Pulmonary artery endothelial cell (primary cell): Measurements from ENCODE around the gene HGS. TPM values are rescaled to one million over a fixed set of nuclear protein-coding genes. Genes with fewer than 3 reads are reported as not detected.
"Not testable (repeated sequence)": the region's sequence is repeated elsewhere in the genome, so short reads cannot be mapped to it uniquely, and the experiment has no call there.

ENCODE experiments used
- DNase-seq: peaks from one replicate; pipeline ENCODE4 v3.0.0-alpha.2; 2011; ENCODE audit warnings: low read depth, low spot score
- total RNA-seq: library from RNA; depleted of rRNA; stranded (reverse); fragments of >200 nt; gene quantifications from 2 replicates; pipeline ENCODE4 v1.2.3, GENCODE V29; 2014

Gene HGS
- total RNA-seq, 1 donor from 2014 or later = 91.5 TPM

GRCh38 chr17:81717049-81717765 is 33.4 kb downstream of the HGS start:
- DNase-seq = no peak

GRCh38 chr17:81717766-81718089 is 33.9 kb downstream of the HGS start:
- DNase-seq = no peak

- DNase-seq = no peak
Measured at GRCh38 chr17:81719410-81720266, 35.8 kb downstream of the HGS start.

DNA sequence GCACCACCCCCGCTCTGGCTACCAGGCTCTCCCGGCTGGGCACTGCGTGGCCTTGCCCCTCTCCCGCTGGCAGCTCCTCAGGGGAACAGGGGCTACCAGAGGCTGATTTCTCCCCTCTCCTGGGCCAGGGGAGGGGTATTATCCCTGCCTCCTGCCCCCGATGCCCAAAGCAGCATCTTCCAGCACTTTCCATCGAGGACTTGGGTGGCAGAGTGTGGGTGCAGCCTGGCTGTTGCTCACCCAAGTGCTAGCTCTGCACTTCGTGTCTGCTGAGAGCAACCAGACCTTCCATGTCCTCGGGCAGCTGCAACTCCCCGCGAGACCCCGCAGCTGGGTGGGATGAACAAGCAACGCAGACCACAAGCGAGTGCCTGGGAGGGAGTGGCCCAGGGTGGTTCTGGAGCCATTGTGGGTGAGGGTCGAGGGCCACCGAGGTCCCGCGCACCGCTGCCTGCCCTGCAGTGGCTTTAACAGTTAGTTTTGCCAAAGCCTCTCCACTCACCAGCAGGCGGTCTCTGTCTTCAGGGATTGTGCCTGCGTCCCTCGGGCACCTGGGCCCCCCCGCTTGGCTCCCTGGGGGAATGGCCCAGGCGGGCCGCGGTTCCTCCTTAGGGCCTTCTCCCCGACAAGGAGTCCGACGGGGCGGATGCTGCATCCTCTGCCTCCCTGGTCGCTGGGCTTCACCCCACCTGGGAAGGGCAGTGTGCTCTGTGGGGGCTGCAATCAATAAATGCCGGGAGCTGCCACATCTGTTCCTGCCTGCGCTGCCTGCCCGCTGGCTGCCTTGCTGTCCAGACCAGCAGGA is 36.7 kb downstream of the HGS start:
- DNase-seq = no peak

DNA sequence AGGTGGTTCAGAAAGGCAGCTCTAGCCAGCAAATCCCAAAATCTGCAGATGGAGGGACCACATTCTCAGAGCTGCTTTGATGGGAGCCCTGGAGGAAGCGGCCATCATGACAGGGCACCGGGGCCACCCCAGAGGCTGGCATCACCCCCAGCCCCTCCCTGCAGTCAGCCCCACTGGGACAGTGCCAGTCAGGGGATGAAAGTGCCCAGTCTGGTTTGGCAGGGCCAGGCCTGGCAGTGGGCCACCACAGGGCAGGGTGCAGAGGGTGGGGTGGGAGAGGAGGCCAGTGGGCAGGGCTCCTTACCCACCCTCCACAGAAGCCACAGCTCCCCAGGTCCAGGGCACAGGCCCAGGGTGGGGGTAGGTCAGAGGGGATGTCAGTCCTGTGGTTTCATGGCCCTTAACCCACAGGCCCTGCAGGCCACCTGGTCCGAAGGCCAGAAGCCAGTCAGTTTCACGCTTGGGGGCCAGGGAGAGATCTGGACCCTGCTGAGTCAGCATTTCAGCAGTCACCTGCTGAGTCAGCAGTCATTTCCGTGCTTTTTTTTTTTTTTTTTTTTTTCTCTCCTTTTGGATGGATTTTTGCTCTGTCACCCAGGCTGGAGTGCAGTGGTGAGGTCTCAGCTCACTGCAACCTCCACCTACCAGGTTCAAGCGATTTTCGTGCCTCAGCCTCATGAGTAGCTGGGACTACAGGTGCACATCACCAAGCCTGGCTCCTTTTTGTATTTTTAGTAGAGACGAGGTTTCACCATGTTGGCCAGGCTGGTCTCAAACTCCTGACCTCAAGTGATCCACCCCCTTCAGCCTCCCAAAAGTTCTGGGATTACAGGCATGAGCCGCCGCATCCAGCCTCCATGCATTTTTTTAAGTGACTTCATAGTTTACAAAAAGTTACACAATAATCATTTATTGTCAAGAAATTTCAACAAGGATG is 38.6 kb downstream of the HGS start:
- DNase-seq = no peak

DNA sequence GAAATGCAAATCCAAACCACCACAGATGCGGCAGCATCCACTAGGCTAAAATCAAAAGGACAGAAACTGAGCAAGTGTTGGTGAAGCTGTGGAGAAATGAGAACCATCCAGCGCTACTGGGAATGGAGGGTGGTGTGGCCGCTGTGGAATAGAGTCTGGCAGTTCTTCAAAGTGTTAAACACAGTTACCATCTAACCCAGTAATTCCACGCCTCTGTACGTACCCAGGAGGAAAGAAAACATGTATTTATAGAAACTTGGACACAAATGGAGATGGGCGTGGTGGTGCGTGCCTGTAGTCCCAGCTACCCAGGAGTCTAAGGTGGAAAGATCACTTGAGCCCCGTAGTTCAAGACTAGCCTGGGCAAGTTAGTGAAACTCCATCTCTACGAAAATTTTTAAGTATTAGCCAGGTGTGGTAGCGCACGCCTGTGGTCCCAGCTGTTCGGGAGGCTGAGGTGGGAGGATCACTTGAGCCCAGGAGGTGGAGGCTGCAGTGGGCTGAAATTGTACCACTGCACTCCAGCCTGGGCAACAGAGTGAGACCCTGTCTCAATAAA is 39.9 kb downstream of the HGS start:
- DNase-seq = no peak

DNA sequence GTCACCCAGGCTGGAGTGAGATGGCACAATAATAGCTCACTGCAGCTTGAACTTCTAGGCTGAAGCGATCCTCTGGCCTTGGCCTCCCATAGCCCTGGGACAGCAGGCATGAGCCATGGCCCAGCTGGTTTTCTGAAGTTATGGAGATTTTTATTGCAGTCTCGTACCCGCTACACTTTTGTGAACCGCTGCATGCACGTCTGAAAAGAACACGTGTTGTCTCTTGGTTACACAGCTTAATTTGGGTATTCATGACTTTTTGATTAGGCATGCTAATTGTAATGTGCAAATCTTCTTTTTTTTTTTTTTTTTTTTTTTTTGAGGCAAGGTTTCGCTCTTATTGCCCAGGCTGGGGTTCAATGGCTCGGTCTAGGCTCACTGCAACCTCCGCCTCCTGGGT is 41.6 kb downstream of the HGS start:
- no peak for DNase-seq

DNA sequence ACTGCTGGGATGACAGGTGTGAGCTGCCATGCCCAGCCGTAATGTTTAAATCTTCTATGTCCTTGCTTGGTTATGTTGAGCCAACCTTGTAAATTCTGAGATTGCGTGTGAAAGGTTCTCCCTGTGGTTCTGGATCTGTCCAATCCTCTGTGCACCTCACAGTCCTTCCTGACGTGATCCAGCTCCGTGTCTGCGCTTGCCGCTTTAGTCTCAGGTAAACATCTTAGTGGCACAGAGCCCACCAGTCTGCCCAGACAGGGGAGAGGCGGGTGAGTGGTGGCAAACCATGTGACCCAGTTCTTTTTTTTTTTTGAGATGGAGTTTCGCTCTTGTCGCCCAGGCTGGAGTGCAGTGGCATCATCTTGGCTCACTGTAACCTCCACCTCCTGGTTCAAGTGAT is 42.2 kb downstream of the HGS start:
- DNase-seq = no peak

GRCh38 chr17:81727324-81728031 is 43.7 kb downstream of the HGS start:
- DNase-seq = no peak

DNA sequence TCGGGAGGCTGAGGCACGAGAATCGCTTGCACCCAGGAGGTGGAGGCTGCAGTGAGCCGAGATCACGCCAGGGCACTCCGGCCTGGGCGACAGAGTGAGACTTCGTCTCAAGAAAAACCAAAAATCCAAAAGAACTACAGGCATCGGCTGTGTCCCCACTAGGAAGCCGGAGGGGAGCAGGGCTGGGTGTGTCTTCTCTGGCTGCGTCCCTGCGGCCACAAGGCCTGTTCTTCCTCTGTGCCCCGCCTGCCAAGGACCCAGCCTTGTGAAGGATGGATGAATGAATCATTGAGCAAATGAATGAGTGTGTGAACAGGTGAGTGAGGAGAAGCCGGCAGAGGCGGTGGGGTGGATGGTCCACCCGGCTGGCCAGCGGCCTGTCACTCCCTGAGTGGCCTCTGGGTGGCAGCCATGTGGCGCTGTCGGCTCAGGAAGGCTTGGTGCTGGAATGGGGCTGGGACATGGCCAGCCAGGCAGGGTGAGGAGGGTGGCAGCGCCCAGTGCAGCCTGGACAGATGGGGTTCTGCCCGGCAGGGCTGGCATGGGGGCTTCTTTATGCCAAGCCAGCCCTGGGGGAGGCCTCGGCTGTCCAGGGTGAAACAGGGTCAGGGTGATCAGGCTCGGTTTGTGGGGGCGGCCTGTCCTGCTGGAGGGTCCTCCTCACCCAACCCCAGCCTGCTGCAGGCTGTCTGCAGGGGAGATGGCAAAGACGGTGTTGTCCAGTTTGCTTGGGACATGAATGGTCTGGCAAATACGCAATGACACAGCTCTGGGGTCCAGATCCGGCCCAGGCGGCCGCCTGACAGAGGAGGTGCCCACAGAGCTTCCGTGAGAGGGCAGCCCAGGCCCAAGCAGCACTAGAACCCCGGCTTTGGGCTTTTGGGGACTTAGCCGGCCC is 49.9 kb downstream of the HGS start:
- DNase-seq = no peak

DNA sequence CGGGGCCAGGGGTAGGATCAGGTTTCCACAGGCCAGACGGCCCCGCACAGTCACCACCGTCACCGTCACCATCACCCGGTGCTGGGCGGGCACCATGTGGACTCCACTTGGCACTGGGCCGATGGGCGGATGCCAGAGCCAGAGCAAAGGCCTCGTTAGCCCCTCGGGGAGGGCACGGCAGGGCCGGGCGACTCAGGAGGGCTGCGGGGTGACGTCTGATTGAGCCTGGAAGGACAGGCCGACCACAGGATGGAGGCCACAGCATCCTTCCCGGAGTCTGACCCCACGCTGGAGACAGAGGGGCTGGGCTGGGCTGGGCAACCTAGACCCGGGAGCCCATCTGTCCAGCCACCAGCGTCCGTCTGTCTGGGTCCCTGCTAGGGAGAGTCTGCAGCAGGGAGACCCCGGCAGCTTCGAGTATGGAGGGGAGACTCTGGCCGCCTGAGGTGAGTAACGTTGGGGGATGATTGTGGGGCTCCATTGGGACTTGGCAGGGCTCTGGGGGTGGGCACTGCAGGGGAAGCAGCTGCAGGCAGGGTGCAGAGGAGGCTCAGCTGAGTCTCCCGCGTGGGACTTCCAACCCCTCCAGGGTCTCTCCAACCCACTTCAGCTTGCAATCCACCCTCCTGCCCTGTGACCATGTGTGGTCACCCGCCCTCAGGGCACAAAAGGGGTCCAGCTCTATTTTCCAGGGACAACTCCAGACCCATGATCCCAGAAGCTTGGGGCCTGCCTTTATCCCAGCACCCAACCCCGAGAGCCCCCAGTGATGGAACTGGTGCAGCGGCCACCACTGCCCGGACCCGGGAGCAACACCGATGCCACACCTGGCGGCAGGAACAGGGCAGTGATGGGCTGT is 50.8 kb downstream of the HGS start:
- DNase-seq = no peak

- DNase-seq = no peak
Measured at GRCh38 chr17:81735264-81736102, 51.7 kb downstream of the HGS start.

- no peak for DNase-seq
Measured at GRCh38 chr17:81737947-81738800, 54.4 kb downstream of the HGS start.

DNA sequence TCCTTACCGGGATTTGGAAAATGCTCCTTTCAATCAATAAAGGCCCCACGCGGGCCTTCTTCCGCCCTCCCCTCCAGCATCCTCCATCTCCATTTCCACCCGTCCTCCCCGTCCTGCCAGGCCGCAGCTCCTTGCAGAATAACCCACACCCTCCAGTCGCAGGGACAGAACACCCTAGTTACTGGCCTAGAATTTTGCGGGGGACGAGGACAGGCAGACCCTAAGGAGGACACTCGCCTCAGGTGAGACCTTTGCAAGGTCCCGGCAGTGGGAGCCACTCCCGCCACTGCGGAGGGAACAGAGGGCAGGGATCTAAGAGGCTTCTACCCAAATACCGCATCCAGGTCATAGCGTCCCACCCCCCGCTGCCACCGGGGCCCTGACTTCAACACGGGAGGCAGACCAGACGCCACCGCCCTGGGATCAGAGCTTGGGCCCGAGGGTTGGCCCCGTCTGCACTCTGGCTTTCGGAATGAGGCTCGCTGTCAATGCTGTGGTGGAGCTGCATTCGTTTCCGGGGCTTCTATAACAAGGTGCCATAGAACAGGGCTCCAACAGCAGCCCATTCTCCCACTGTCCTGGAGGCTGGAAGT is 55.1 kb downstream of the HGS start:
- no peak for DNase-seq

DNA sequence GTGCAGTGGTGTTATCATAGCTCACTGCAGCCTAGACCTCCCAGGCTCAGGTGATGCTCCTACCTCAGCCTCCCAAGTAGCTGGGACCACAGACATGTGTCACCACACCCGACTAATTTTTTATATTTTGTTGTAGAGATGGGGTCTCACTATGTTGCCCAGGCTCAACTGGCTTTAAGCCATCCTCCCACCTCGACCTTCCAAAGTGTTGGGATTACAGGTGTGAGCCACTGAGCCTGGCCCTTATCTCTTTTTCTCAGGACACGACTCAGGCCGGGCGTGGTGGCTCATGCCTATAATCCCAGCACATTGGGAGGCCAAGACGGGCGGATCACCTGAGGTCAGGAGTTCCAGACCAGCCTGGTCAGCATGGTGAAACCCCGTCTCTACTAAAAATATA is 55.8 kb downstream of the HGS start:
- not testable (repeated sequence) for DNase-seq
